ENCODE data around the gene ZFAND6.

- no peak for TF ChIP-seq CTCF (conservative IDR thresholded peaks at IDR 0.05; ENCODE audit: low read length)
- TF ChIP-seq EZH2phosphoT487 (IDR thresholded peaks at IDR 0.05; ENCODE audit: borderline replicate concordance, low read depth, low read length) = no peak
Measured at GRCh38 chr15:80185152-80185551, 125.7 kb downstream of the ZFAND6 start.

Data from OCI-LY7 (cell line).